T-cell (primary cell): ENCODE data around the gene TALDO1. TPM values are rescaled to one million over a fixed set of nuclear protein-coding genes. Genes with fewer than 3 reads are reported as not detected.
"Not testable (repeated sequence)": the region's sequence is repeated elsewhere in the genome, so short reads cannot be mapped to it uniquely, and the experiment has no call there.

ENCODE experiments used
- ATAC-seq, 4 experiments: fragments of 200-7000 bp in 3 of 4; fragments of 150-1000 bp in 1 of 4; cut with Tn5 transposase; replicated peaks in 1 of 4; 1 replicate in 3 of 4; 2 replicates in 1 of 4; pipeline ENCODE4 v1.10.0; 2021; ENCODE audit warnings: moderate library complexity in 3 of 4, mild to moderate bottlenecking in 2 of 4, moderate number of reproducible peaks in 1 of 4
- CTCF ChIA-PET, 2 donors: fragments of 300-600 bp; sonication (Branson Sonifier 250); formaldehyde crosslinking; loops; one replicate each; lab custom pipeline; 2022; ENCODE audit warnings: antibody characterized with exemption in 2 of 2; lab: Charles Lee
- POLR2A ChIA-PET, 2 donors: fragments of 300-600 bp; sonication (Branson Sonifier 250); formaldehyde crosslinking; loops; one replicate each; lab custom pipeline; 2022; ENCODE audit warnings: antibody characterized with exemption in 2 of 2; lab: Charles Lee
- DNase-seq, 35 experiments: peaks; one replicate each; pipeline versions ENCODE4 v3.0.0 to v3.0.0-alpha.2; 2013 to 2023
- H3K27ac ChIP-seq: one replicate; pipeline ENCODE4 v1.5.1; 2013; ENCODE audit warnings: low read length
- H3K27me3 ChIP-seq, 2 experiments: replicated peaks in 1 of 2; 1 replicate in 1 of 2; 2 replicates in 1 of 2; pipeline versions ENCODE4 v1.6.1 to v1.7.0; 2013; ENCODE audit warnings: low read length in 1 of 2, mixed read lengths in 1 of 2; ENCODE audit not compliant: control insufficient read depth in 2 of 2, insufficient read depth in 2 of 2; ENCODE audit errors: extremely low read depth in 1 of 2
- H3K36me3 ChIP-seq, 2 donors: 1 replicate in 1 of 2; 2 replicates in 1 of 2; pipeline versions ENCODE4 v1.6.1 to v1.7.0; 2013; ENCODE audit warnings: low read length in 1 of 2; ENCODE audit not compliant: control insufficient read depth in 2 of 2, insufficient read depth in 1 of 2; ENCODE audit errors: extremely low read depth in 1 of 2
- H3K4me1 ChIP-seq, 2 experiments: 1 replicate in 1 of 2; 2 replicates in 1 of 2; pipeline versions ENCODE4 v1.6.1 to v1.7.0; 2013; ENCODE audit warnings: low read length in 2 of 2, mixed read lengths in 1 of 2; ENCODE audit not compliant: insufficient read depth in 2 of 2, control insufficient read depth in 1 of 2; ENCODE audit errors: extremely low read depth in 1 of 2
- H3K4me3 ChIP-seq, 2 donors: 1 replicate in 1 of 2; 2 replicates in 1 of 2; pipeline versions ENCODE4 v1.5.1 to v1.7.0; 2013; ENCODE audit warnings: mild to moderate bottlenecking in 2 of 2, low read length in 1 of 2, moderate library complexity in 1 of 2; ENCODE audit not compliant: control insufficient read depth in 1 of 2; ENCODE audit errors: extremely low read depth in 1 of 2
- H3K9me3 ChIP-seq: 2 replicates; pipeline ENCODE4 v1.7.0; 2013
- H3K27ac Mint-ChIP-seq, 2 donors: one replicate each; pipeline ENCODE4 v1.8.0; 2020 to 2021; ENCODE audit warnings: mild to moderate bottlenecking in 2 of 2, mixed read lengths in 2 of 2
- H3K27me3 Mint-ChIP-seq, 2 donors: one replicate each; pipeline ENCODE4 v1.8.0; 2021 to 2022; ENCODE audit warnings: mixed read lengths in 2 of 2
- H3K36me3 Mint-ChIP-seq: one replicate; pipeline ENCODE4 v1.8.0; 2021; ENCODE audit warnings: mixed read lengths
- H3K4me1 Mint-ChIP-seq, 3 donors: one replicate each; pipeline ENCODE4 v1.8.0; 2020 to 2022; ENCODE audit warnings: mixed read lengths in 3 of 3, mild to moderate bottlenecking in 1 of 3
- H3K4me3 Mint-ChIP-seq, 3 donors: one replicate each; pipeline ENCODE4 v1.8.0; 2020 to 2022; ENCODE audit warnings: mild to moderate bottlenecking in 3 of 3, mixed read lengths in 3 of 3, moderate library complexity in 3 of 3
- H3K9me3 Mint-ChIP-seq, 3 donors: one replicate each; pipeline ENCODE4 v1.8.0; 2020 to 2022; ENCODE audit warnings: mixed read lengths in 3 of 3
- WGBS: methylation state at CpG from one replicate; pipeline ENCODE4 v1.1.5; 2013; ENCODE audit warnings: missing lambda C conversion rate; ENCODE audit not compliant: insufficient coverage; 5-methylcytosine and 5-hydroxymethylcytosine counted together
- total RNA-seq, 35 experiments: library from RNA in 6 of 35; stranded (reverse) in 6 of 35; fragments of 120-200 nt in 1 of 35; gene quantifications; one replicate each; pipeline versions ENCODE4 v1.2.1 to v1.2.4 and lab custom pipeline; 2013 to 2026

The TALDO1 gene
- total RNA-seq, 5 donors from 2014 or later (not counting 1 experiment from before 2014, with no cell fraction given): 60.5 to 106 (median 102) TPM

DNA sequence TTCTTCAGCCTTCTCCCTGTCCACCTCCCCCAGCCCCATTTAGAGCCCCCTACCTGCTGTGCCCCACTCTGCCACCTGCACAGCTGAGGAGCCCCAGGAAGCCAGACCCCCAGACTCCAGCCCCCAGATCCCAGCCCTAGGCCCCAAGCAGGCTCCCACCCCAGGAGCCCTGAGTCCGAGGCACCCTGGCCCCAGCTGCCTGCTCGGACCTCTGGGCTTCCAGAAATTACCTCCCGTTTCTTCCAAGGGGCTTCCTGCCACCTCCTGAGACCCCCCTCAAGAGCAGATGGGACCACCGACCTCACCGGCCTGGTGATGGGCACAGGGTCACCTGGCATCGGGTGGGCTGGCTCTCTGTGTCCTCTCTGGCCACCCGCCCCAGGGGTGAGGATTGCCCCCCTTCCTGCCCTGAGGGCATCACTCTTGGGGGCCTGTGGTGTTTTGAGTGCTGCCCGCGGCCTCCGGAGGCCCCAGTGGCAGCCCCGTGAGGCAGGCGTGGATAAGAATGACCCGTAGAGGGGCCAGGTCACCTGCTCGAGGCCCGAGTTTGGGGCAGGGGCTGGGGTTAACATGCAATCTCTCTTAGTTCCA is 18.3 kb upstream of the TALDO1 start:
- Mint-ChIP-seq H3K27me3 (no peaks in the 10 kb centered on the region), H3K36me3 (no peaks in the 10 kb centered on the region), H3K4me3 (no peak overlapping the region), H3K9me3 (no peaks in the 10 kb centered on the region), H3K4me1 (peaks cover 0 to 6% (median 3%) of the 10 kb centered on the region in 3 donors), H3K27ac (no peak overlapping the region)
- Histone ChIP-seq H3K4me1 (peaks cover 6 to 33% of the 10 kb centered on the region in 2 experiments), H3K4me3 (no peak overlapping the region), H3K27me3 (peaks cover 0 to 29% of the 10 kb centered on the region in 2 experiments), H3K9me3 (no peaks in the 10 kb centered on the region), H3K27ac (no peak overlapping the region), H3K36me3 (no peaks in the 10 kb centered on the region)
- POLR2A ChIA-PET: no interaction called here
- ATAC-seq (no peak), DNase-seq (no peak)
- CTCF ChIA-PET: interaction anchor here in 1 of 2 donors (0.6 kb wide), 1 partner anchor 181 kb away, joined by 3 read pairs; no protein-coding TSS in a partner anchor
- 92% methylated on average over 6 of the region's 15 CpGs for WGBS

GRCh38 chr11:729492-730074 is 17.7 kb upstream of the TALDO1 start:
- ATAC-seq (no peak), DNase-seq (no peak)
- H3K27me3 ChIP-seq: peaks cover 0 to 23% of the 10 kb centered on the region in 2 experiments
- Mint-ChIP-seq H3K36me3 (no peaks in the 10 kb centered on the region), H3K27me3 (no peaks in the 10 kb centered on the region), H3K4me3 (no peak overlapping the region), H3K4me1 (peaks cover 0 to 6% (median 3%) of the 10 kb centered on the region in 3 donors), H3K9me3 (no peaks in the 10 kb centered on the region), H3K27ac (no peak overlapping the region)
- POLR2A ChIA-PET: no interaction called here
- peaks cover 6 to 33% of the 10 kb centered on the region in 2 experiments for H3K4me1 ChIP-seq
- H3K27ac ChIP-seq: no peak overlapping the region
- no peaks in the 10 kb centered on the region for H3K36me3 ChIP-seq
- WGBS: 97% methylated on average over 6 of the region's 17 CpGs
- CTCF ChIA-PET: interaction anchor here in 1 of 2 donors (0.6 kb wide), 1 partner anchor 132 kb away, joined by 3 read pairs; no protein-coding TSS in a partner anchor
- H3K9me3 ChIP-seq: no peaks in the 10 kb centered on the region
- H3K4me3 ChIP-seq: no peak overlapping the region

- CTCF ChIA-PET: interaction anchor here (0.6 kb wide), 2 partner anchors 9 to 78 kb away, joined by 3 read pairs; no protein-coding TSS in a partner anchor
- H3K27me3 ChIP-seq: peaks cover 0 to 8% of the 10 kb centered on the region in 2 experiments
These were observed 14.2 kb upstream of the TALDO1 start for GRCh38 chr11:733072-733471.

DNA sequence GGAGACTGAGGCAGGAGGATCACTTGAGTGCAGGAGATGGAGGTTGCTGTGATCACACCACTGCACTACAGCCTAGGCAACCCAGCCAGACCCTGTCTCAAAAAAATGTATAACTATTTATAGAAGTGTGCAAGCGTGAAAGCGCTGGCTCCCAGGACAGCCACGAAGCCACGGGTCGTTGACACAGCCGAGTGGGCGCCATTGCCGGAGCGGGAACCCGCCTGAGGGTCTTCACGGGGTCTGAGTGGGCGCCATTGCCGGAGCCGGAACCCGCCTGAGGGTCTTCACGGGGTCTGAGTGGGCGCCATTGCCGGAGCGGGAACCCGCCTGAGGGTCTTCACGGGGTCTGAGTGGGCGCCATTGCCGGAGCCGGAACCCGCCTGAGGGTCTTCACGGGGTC is 12.7 kb upstream of the TALDO1 start:
- DNase-seq, H3K27me3 Mint-ChIP-seq, H3K9me3 ChIP-seq, H3K36me3 ChIP-seq, ATAC-seq, H3K27ac Mint-ChIP-seq, H3K36me3 Mint-ChIP-seq, H3K9me3 Mint-ChIP-seq, H3K27ac ChIP-seq, CTCF ChIA-PET, H3K4me3 ChIP-seq, H3K4me3 Mint-ChIP-seq, H3K27me3 ChIP-seq, POLR2A ChIA-PET: not testable (repeated sequence)
- 80% methylated on average over 3 of the region's 26 CpGs for WGBS
- peaks cover 16 to 22% (median 17%) of the 10 kb centered on the region in 3 donors for H3K4me1 Mint-ChIP-seq
- H3K4me1 ChIP-seq: peaks cover 5 to 14% of the 10 kb centered on the region in 2 experiments

More at GRCh38 chr11:733072-733471, 14.2 kb upstream of the TALDO1 start:
- H3K27ac ChIP-seq: no peak overlapping the region
- H3K27ac Mint-ChIP-seq: no peak overlapping the region
- peaks cover 11 to 13% (median 12%) of the 10 kb centered on the region in 3 donors for H3K4me1 Mint-ChIP-seq
- no peaks in the 10 kb centered on the region for H3K36me3 ChIP-seq
- H3K9me3 Mint-ChIP-seq: no peaks in the 10 kb centered on the region
- ATAC-seq: no peak
- H3K36me3 Mint-ChIP-seq: no peaks in the 10 kb centered on the region
- no peak for DNase-seq
- no peak overlapping the region for H3K4me3 ChIP-seq
- H3K27me3 Mint-ChIP-seq: no peaks in the 10 kb centered on the region
- POLR2A ChIA-PET: interaction anchor here in 1 of 2 donors (0.6 kb wide), 1 partner anchor 160 kb away, joined by 6 read pairs; no protein-coding TSS in a partner anchor
- H3K4me3 Mint-ChIP-seq: no peak overlapping the region
- H3K4me1 ChIP-seq: peaks cover 5 to 15% of the 10 kb centered on the region in 2 experiments
- 90% methylated on average over 20 of the region's 20 CpGs for WGBS
- H3K9me3 ChIP-seq: no peaks in the 10 kb centered on the region

DNA sequence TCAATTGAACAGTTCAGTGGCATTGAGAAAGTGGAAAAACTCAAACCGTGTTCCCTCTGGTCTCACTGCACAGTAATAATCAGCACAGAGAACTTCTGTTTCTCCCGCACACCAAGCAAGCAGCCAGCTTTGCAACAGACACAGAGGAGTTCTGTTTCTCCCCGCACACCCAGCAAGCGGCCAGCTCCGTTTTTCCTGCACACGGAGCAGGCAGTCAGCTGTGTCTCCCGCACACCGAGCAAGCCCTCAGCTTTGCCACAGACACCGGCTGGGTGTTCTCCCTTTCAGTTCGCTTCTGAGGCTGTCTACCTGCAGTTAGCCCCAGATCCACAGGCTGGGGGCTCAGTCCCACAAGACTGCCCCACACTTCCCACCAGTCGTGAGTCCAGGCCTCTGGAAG is 9.9 kb upstream of the TALDO1 start:
- ChIA-PET POLR2A (no interaction called here), CTCF (interaction anchor here in 1 of 2 donors (0.9 kb wide), 1 partner anchor 11 kb away, joined by 5 read pairs; no protein-coding TSS in a partner anchor)
- Mint-ChIP-seq H3K36me3 (no peaks in the 10 kb centered on the region), H3K4me3 (peak overlapping the region; percentile 60 to 69 (median 63)), H3K27me3 (no peaks in the 10 kb centered on the region), H3K9me3 (no peaks in the 10 kb centered on the region), H3K4me1 (peaks cover 16 to 22% (median 17%) of the 10 kb centered on the region in 3 donors), H3K27ac (peak overlapping the region; percentile 63 to 74)
- H3K4me3 ChIP-seq: peak overlapping the region in 1 of 2 donors; percentile 29
- H3K9me3 ChIP-seq: no peaks in the 10 kb centered on the region
- no peaks in the 10 kb centered on the region for H3K36me3 ChIP-seq
- DNase-seq (no peak), ATAC-seq (peak; percentile 37 to 66 (median 54))
- 34% methylated on average over 9 of the region's 11 CpGs for WGBS
- H3K27ac ChIP-seq: no peak overlapping the region
- peaks cover 0 to 4% of the 10 kb centered on the region in 2 experiments for H3K27me3 ChIP-seq
- H3K4me1 ChIP-seq: peaks cover 5 to 14% of the 10 kb centered on the region in 2 experiments

- H3K9me3 Mint-ChIP-seq, H3K36me3 Mint-ChIP-seq, H3K27ac ChIP-seq, H3K27me3 ChIP-seq, H3K27me3 Mint-ChIP-seq, H3K9me3 ChIP-seq, H3K36me3 ChIP-seq, POLR2A ChIA-PET: not testable (repeated sequence)
- ATAC-seq (peak; percentile 69 to 93 (median 86)), DNase-seq (peak in 1 of 35 experiments; percentile 23)
- peak overlapping the region; percentile 63 to 74 for H3K27ac Mint-ChIP-seq
- Histone ChIP-seq H3K4me3 (peak overlapping the region in 1 of 2 donors; percentile 29), H3K4me1 (peaks cover 5 to 14% of the 10 kb centered on the region in 2 experiments)
- 27% methylated on average over 8 of the region's 10 CpGs for WGBS
- H3K4me1 Mint-ChIP-seq: peaks cover 16 to 22% (median 17%) of the 10 kb centered on the region in 3 donors
- CTCF ChIA-PET: interaction anchor here in 1 of 2 donors (0.9 kb wide), 1 partner anchor 10 kb away, joined by 5 read pairs; no protein-coding TSS in a partner anchor
- H3K4me3 Mint-ChIP-seq: peak overlapping the region; percentile 60 to 69 (median 63)
These were observed 9.4 kb upstream of the TALDO1 start for GRCh38 chr11:737899-738298.
